Renal cortical epithelial cell (primary cell): ENCODE results near the gene TMEM221. TPM values are rescaled to one million over a fixed set of nuclear protein-coding genes. Genes with fewer than 3 reads are reported as not detected.

ENCODE experiments used
- DNase-seq: peaks from one replicate; pipeline ENCODE4 v3.0.0-alpha.2; 2011; ENCODE audit warnings: low read depth
- total RNA-seq: library from RNA; depleted of rRNA; stranded (reverse); fragments of >200 nt; gene quantifications from 2 replicates; pipeline ENCODE4 v1.2.3, GENCODE V29; 2014

The TMEM221 gene
- total RNA-seq, 1 donor from 2014 or later: 0.30 TPM

- peak; percentile 57 for DNase-seq
Measured at GRCh38 chr19:17473041-17473440, 24.6 kb upstream of the TMEM221 start.

DNA sequence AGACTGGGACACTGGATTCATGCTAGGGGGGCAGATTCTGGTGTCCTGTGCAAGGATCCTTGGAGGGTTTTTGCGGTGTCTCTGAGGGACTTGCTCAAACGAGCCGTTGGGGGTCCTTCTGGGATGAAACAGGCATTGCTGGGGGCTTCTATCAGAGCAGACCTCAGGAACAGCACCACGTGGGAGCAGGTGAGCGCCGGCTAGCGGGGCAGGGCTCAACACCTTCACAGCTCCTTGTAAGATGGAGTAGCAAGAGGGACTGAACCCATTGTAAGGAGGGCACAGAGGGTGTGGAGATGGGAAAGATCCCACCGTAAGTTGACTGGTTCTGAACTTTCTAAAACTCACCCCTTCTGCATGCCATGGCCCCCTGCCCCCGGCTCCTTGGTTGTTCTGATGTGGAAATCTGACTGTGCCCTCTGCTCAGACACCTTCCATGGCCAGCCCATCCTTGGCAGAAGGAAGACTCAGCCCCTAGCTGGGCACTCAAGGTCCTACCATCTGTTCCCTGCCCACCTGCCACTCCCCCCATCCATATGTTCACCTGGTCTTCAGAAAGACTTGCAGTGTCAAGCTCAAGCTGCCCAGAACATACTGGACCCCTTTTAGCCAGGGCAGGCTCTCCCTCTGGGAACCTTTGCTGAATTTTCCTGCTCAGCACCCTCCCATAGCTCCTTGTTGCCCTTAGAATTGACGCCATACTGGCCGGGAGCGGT is 23.1 kb upstream of the TMEM221 start:
- no peak for DNase-seq

DNA sequence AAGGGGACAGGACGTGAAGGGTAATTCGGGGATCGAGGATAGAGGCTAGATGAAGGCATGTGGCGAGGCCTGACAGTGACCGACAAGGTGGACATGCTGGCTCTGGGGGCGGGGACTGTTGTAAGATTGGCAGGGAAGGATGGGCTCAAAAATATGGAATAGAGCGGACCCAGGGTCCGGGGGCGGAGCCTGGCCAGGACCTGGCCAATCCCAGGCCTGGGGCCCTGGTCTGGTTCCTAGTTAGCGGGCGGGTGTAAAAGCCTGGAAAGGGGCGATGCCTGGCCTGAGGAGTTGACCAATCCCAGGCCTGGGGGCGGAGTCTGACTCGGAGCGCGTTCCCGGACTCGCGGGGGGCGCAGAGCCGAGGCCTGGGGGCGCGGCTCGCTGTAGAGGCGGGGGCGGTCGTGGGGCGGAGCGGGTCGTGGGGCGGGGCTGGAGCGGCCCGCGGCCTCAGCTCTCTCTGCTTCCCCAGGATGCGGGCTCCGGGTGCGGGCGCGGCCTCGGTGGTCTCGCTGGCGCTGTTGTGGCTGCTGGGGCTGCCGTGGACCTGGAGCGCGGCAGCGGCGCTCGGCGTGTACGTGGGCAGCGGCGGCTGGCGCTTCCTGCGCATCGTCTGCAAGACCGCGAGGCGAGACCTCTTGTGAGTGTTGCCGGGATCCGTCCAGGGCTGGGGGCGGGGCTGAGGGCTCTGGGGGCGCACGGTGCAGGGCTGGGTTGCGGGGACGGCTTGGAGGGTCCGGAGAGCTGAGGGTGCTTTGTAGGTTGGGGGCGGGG is 21.8 kb upstream of the TMEM221 start, which contains the start of gene SLC27A1:
TSS of gene SLC27A1 (plus strand) at position 457 of the 774 bp plus-strand sequence. CDS start at position 474, 17 bp downstream.
- DNase-seq: peak; percentile 95

DNA sequence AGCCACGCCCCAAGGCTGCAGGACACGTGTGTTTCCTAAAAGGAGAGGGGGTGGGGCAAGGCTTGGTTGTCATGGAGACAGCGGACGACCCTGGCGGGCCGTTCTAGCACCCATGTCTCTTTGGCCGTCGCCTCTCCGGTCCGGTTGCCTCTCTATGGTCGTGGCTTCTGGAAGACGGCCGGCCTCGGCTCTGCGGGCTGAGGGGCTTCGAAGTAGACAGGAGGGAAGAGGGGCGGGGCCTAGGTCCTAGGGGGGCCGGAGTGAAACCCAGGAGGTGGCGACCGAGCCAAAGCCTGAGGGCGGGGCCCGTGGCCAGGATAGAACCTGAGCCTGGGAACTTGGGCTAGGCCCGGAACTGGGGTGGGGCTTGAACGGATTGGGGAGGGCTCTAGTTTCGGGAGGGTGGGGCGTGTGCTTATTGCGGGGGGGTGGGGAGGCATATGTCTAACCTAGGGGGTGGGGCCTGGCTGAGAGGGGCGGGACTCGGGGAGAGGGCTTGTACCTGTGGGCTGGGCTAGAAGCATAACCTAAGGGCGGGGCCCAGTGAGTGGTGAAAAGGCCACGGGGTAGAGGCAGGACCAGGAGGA is 21.1 kb upstream of the TMEM221 start:
- DNase-seq: peak; percentile 81

DNA sequence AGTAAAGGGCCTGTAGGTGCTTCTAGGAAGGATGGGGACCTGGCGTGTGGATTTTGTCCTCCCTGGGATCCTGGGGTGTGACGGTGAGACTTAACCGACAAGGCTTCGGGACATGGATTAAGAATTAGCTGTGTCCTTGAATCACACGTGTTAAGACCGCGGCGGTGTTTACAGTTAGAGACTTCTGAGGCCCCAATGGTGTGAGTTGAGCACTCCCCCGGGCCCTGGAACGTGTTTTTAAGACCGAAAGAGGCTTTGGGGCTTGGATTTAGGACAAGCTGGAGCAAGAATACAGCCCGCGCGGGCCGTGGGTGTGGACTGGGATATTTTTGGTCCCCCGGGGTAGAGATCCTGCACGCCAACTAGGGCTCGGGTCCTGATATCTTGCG is 20.6 kb upstream of the TMEM221 start:
- DNase-seq: peak; percentile 16

DNA sequence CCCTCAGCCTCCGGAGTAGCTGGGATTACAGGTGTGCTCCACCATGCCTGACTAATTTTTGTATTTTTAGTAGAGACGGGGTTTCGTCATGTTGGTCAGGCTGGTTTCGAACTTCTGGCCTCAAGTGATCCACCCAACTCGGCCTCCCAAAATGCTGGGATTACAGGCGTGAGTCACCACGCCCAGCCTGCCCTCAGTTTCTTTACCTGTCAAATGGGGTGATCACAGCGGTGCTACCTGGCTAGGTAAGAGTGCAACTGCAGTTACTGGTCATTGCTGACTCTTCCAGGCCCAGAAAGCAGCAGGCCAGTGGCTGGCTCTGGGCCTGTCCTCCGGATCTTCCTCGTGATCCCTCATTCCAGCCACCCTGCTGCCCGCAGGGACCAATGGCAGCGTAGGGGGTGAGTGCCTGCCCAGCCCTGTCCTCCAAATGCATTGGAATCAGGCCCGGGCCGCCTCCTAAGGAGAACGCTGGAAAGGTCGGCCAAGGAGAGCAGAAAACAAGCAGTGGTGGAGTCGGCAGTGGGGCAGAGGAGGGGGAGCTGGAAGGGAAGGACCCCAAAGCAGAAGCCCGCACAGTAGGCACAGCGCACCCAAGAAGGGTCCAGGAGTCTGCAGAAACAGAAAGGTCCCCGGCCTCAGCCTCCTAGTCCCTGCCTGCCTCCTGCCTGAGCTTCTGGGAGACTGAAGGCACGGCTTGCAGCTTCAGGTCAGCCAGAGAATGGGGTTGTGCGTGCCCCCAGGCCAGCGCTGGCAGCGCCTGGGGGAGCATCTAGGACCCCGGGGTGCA is 20.0 kb upstream of the TMEM221 start:
- no peak for DNase-seq

DNA sequence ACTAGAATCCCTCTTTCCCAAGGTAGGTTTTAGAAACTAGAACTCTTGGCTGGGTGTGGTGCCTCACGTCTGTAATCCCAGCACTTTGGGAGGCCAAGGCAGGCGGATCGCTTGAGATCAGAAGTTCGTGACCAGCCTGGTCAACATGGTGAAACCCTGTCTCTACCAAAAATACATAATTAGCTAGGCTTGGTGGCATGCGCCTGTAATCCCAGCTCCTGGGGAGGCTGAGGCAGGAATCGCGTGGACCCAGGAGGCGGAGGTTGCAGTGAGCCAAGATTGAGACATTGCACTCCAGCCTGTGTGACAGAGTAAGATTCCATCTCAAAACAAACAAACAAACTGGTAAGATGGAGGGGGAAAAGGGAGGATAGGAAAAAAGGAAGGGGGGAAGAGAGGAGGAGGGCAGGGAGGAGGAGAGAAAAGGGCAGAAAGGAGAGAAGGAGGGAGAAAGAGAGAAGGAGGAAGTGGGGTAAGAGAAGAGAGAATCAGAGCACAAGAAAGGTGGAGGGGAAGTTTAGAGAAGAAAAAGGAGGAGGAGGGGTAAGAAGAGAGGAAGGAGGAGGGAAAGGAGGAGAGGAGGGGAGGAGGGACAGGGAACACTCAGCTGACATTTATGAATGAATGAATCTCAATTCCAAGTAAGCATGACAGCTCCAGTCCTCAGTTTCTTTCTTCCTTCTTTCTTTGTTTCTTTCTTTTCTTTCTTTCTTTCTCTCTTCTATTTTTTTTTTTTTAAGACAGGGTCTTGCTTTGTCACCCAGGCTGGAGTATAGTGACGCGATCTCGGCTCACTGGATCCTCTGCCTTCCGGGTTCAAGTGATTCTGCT is 19.2 kb upstream of the TMEM221 start:
- no peak for DNase-seq

GRCh38 chr19:17466487-17466850 is 18.0 kb upstream of the TMEM221 start:
- no peak for DNase-seq

- no peak for DNase-seq
Measured at GRCh38 chr19:17460372-17461230, 12.1 kb upstream of the TMEM221 start, which contains the start of gene NXNL1. TSS of gene NXNL1 (minus strand) at chr19:17460926. CDS start at chr19:17460869, 57 bp downstream.

GRCh38 chr19:17458970-17459369 is 10.5 kb upstream of the TMEM221 start:
- DNase-seq: no peak

GRCh38 chr19:17457616-17458015 is 9.1 kb upstream of the TMEM221 start:
- no peak for DNase-seq

DNA sequence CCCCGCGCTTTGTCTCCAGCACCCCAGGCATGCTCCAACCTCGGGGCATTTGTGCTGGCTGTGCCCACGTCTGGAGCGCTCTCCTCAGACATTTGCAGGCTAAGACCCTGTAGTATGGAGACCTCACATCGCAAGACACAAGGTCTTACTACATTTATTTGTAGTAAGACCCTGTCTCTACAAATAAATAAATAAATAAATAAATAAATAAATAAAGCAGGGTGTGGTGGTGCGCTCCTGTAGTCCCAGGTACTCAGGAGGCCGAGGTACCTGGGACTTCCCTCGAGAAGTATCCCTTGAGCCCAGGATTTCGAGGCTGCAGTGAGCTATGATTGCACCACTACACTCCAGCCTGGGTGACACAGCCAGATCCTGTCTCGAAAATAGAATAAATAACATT is 7.7 kb upstream of the TMEM221 start:
- DNase-seq: no peak

DNA sequence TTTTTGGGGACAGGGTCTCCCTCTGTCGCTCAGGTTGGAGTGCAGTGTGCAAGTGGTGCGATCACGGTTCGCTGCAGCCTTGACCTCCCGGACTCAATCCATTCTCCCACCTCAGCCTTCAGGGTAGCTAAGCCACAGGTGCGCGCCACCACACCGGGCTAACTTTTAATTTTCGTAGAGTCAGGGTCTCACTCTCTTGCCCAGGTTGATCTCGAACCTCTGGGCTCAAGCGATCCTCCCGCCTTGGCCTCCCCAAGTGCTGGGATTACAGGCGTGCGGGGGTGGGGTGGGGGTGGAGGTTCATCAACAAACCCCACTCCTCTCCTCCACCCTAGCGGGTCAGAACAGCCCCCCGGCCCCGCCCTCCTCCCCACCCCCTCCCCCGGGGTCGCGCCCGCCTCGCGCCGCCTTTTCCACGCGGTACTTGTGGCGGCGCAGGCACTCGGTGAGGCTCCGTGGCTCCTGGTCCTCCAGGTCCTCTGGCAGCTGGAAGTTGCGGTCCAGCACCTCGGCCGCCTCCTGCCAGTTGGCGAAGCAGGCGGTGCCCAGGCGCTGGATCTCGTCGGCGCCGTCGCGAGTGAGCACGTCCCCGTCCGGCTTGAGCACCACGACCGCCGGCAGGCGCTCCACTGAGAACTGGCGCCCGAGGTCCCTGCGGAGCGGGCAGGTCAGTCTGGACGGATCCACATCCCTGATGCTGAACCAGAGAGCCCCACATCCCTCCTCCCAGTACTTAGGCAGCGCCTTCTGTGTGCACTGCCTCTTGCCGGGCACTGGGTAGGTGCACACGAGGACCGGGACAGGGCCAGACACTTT is 7.0 kb upstream of the TMEM221 start:
- DNase-seq: no peak

DNA sequence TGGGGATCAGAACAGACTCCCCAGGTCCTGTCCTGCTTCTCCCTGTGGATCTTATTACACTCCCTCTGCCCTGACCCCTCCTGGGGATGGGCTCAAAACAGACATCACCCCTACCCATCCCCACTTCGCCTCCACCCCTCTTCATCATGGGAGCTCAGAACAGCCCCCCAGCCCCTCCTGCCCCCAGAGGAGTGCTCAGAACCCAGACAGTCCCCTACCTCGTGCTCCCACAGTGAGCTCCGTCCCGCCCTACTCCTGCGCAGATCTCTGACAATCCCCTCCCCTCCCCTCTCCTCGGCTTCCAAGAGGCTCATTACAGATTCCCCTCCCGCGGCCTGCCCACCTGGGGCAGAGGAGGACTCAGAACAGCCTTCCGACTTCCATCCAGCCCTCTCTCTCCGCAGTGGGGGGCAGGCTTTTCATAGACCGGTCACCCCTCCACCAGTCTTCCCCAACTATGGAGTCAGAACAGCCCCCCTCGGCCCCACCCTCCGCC is 6.2 kb upstream of the TMEM221 start:
- DNase-seq: no peak

DNA sequence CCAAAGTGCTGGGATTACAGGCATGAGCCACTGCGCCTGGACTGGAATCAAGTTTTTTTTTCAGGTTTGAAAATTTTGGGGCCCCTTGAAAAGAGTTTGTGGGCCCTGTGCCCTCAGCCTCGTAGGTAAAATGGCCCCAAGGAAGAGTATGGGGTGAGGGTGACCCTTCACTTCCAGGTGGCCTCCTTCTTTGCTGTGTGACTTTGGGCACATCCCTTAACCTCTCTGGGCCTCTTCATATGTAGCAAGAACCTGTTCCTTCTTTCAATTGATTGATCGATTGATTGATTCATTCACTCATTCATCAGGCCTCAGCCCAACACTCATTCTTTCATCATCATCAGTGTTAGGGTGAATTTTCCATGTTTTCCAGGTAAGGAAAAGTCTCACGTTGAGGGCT is 3.4 kb upstream of the TMEM221 start:
- DNase-seq: no peak

DNA sequence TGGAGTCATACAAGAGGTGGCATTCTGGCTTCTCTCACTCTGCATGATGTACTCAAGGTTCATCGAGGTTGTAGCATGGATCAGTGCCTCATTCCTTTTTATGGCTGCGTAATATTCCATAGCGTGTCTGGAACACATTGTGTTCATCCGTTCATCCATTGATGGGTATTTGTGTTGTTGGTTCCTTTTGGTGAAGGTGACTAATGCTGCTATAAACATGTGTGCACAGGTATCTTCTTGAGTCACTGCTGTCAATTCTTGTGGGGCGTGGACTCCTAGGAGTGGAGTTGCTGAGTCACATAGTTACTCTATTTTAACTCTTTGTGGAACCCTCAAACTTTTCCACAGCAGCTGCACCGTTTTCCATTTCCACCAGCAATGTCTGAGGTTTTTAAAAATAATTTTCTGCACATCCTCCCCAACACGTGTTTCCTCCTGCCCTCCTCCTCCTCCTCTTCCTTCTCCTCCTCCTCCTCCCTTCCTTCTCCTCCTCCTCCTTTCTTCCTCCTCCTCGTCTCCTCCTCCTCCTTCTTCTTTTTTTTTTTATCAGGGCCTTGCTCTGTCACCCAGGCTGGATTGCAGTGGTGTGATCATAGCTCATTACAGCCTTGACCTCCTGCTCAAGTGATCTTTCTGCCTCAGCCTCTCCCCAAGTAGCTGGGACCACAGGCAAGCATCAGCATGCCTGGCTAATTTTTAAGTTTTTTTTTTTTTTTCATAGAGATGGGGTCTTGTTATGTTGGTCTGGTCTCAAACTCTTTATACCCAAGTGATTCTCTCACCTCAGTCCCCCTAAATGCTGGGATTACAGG is 2.0 kb upstream of the TMEM221 start:
- DNase-seq: peak; percentile 70

DNA sequence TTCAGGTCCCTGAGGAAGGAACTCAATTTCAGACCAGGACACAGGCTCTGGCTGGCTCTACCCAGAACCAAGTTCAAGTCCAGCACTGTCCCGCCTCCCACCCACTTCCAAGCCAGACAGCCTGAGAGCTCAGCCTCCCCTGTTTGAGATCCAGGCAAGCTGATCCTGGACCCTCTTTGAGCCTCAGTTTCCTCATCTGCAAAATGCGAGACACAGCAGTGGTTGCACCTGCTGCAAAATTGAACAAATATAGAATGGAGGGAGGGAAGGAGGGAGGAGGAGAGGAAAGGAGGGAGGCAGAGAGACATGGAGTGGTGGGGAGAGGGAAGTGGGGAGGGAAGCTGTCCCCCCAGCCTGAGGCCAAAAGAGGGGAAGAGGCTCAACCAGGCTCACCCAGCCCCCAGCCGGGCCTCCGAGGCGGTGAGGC is 751 bp downstream of the TMEM221 start:
- DNase-seq: no peak

- DNase-seq: no peak
Measured at GRCh38 chr19:17445526-17446165, 2.8 kb downstream of the TMEM221 start.
